Colonic mucosa (tissue), 4 donors: Measurements from ENCODE around the gene STK33. TPM values are rescaled to one million over a fixed set of nuclear protein-coding genes. Genes with fewer than 3 reads are reported as not detected.

Source experiments
- DNase-seq: peaks from one replicate; pipeline ENCODE4 v3.0.0-alpha.2; 2020
- H3K27ac ChIP-seq: fragments of 200-600 bp; one replicate; pipeline ENCODE4 v1.8.0; 2021
- H3K27me3 ChIP-seq: fragments of 200-600 bp; one replicate; pipeline ENCODE4 v1.8.0; 2021
- H3K36me3 ChIP-seq: fragments of 200-600 bp; one replicate; pipeline ENCODE4 v1.8.0; 2021
- H3K4me1 ChIP-seq: fragments of 200-600 bp; one replicate; pipeline ENCODE4 v1.8.0; 2021; ENCODE audit warnings: mild to moderate bottlenecking
- H3K4me3 ChIP-seq: fragments of 200-600 bp; one replicate; pipeline ENCODE4 v1.8.0; 2021
- H3K9ac ChIP-seq, 2 donors: one replicate each; pipeline ENCODE4 v1.7.0; 2013; ENCODE audit warnings: control low read depth in 2 of 2, low read depth in 2 of 2, low read length in 2 of 2
- H3K9me3 ChIP-seq: fragments of 200-600 bp; one replicate; pipeline ENCODE4 v1.8.0; 2021
- CTCF ChIP-seq: fragments of 200-600 bp; IDR thresholded peaks from one replicate; pipeline ENCODE4 v1.8.0; 2022; ENCODE audit warnings: antibody characterized with exemption, mild to moderate bottlenecking
- intact Hi-C: fragments of 100-400 bp; cut with DNase I; formaldehyde crosslinking; loops from one replicate; pipeline ENCODE4 v1.14.1; 2022
- total RNA-seq, 2 donors: library from RNA; stranded (reverse); fragmentation: NEBNext Ultra II Directional in 1 of 2; extraction: Animal tissue kit (Norgen Biotek cat#: 25700) in 1 of 2; gene quantifications; one replicate each; pipeline ENCODE4 v1.2.1, GENCODE V29; 2021
- donor health status: healthy.
- donor health status: DM: no; HTN: no; CAD: no.
- donor health status: DM: no; HTN: no; CAD: no.

The STK33 gene
- total RNA-seq, 2 donors from 2014 or later = 3.7 to 4.1 TPM

GRCh38 chr11:8612522-8612921, 18.5 kb upstream of the STK33 start:
- no peaks in the 10 kb centered on the region for H3K36me3 ChIP-seq
- no peak for TF ChIP-seq CTCF
- H3K9ac ChIP-seq = no peak overlapping the region
- no peak for DNase-seq
- H3K27ac ChIP-seq = no peak overlapping the region
- intact Hi-C loops = no loop called here
- H3K4me3 ChIP-seq = no peak overlapping the region
- no peaks in the 10 kb centered on the region for H3K9me3 ChIP-seq
- no peaks in the 10 kb centered on the region for H3K4me1 ChIP-seq
- H3K27me3 ChIP-seq = no peaks in the 10 kb centered on the region

GRCh38 chr11:8610532-8611116, 16.6 kb upstream of the STK33 start:
- H3K4me1 ChIP-seq = no peaks in the 10 kb centered on the region
- H3K9me3 ChIP-seq = no peaks in the 10 kb centered on the region
- no peak overlapping the region for H3K27ac ChIP-seq
- no peaks in the 10 kb centered on the region for H3K27me3 ChIP-seq
- no peak for TF ChIP-seq CTCF
- H3K4me3 ChIP-seq = no peak overlapping the region
- no peaks in the 10 kb centered on the region for H3K36me3 ChIP-seq
- no peak overlapping the region for H3K9ac ChIP-seq
- intact Hi-C loops = no loop called here
- DNase-seq = no peak

GRCh38 chr11:8608652-8609051, 14.6 kb upstream of the STK33 start:
- no peak for DNase-seq
- Histone ChIP-seq H3K9me3 (no peaks in the 10 kb centered on the region), H3K4me3 (no peak overlapping the region), H3K9ac (no peak overlapping the region), H3K27ac (no peak overlapping the region), H3K27me3 (no peaks in the 10 kb centered on the region), H3K36me3 (no peaks in the 10 kb centered on the region), H3K4me1 (no peaks in the 10 kb centered on the region)
- TF ChIP-seq CTCF = no peak
- intact Hi-C loops = no loop called here

- DNase-seq = no peak
- no peak overlapping the region for H3K9ac ChIP-seq
- H3K4me3 ChIP-seq = no peak overlapping the region
- H3K9me3 ChIP-seq = no peaks in the 10 kb centered on the region
- no peaks in the 10 kb centered on the region for H3K27me3 ChIP-seq
- intact Hi-C loops = no loop called here
- H3K27ac ChIP-seq = no peak overlapping the region
- no peaks in the 10 kb centered on the region for H3K36me3 ChIP-seq
- H3K4me1 ChIP-seq = no peaks in the 10 kb centered on the region
- no peak for TF ChIP-seq CTCF
Observed at GRCh38 chr11:8605971-8606563, 12.0 kb upstream of the STK33 start.

GRCh38 chr11:8604078-8604723, 10.2 kb upstream of the STK33 start:
- no peak overlapping the region for H3K9ac ChIP-seq
- H3K27ac ChIP-seq = no peak overlapping the region
- H3K27me3 ChIP-seq = no peaks in the 10 kb centered on the region
- no peaks in the 10 kb centered on the region for H3K4me1 ChIP-seq
- intact Hi-C loops = no loop called here
- no peaks in the 10 kb centered on the region for H3K36me3 ChIP-seq
- H3K9me3 ChIP-seq = no peaks in the 10 kb centered on the region
- no peak overlapping the region for H3K4me3 ChIP-seq
- peak; percentile 69 for DNase-seq
- TF ChIP-seq CTCF = peak; percentile 83
